K562 (cell line): ENCODE measurements around the gene ZNF213. TPM values are rescaled to one million over a fixed set of nuclear protein-coding genes. Genes with fewer than 3 reads are reported as not detected.
A peak's percentile ranks its signal among the peaks of the same experiment; 100 is the strongest.

Experiments used
- BRF2 ChIP-seq: IDR thresholded peaks from 3 replicates; pipeline ENCODE4 v1.6.1; 2011; ENCODE audit warnings: borderline replicate concordance, mild to moderate bottlenecking; ENCODE audit not compliant: insufficient read length, insufficient read depth
- CBFB ChIP-seq: sonication (generic); formaldehyde crosslinking; IDR thresholded peaks from 2 replicates; pipeline ENCODE4 v1.4.0; 2020; ENCODE audit warnings: mild to moderate bottlenecking, missing genetic modification reagents
- CBX5 ChIP-seq: IDR thresholded peaks from 2 replicates; pipeline ENCODE4 v1.6.1; 2014; ENCODE audit warnings: low read depth, borderline replicate concordance
- HBP1 ChIP-seq: fragments of 450-650 bp; formaldehyde crosslinking; IDR thresholded peaks from 2 replicates; pipeline ENCODE4 v1.4.0; 2022; ENCODE audit warnings: missing genetic modification characterization
- HDAC6 ChIP-seq: IDR thresholded peaks from 2 replicates; pipeline ENCODE4 v1.6.1; 2012; ENCODE audit warnings: low read depth, mild to moderate bottlenecking, control low read depth, inconsistent platforms, low read length, moderate library complexity
- JUND ChIP-seq, 2 experiments: IDR thresholded peaks; 2 replicates in 1 of 2; 3 replicates in 1 of 2; pipeline ENCODE4 v1.6.1; 2011; ENCODE audit warnings: borderline replicate concordance in 2 of 2, low read depth in 2 of 2, low read length in 2 of 2, improper control_type of control experiment in 1 of 2, missing biosample characterization in 1 of 2, missing genetic modification characterization in 1 of 2, missing genetic modification reagents in 1 of 2
- NR2C1 ChIP-seq, 2 experiments: fragments of 450-650 bp; IDR thresholded peaks; 2 replicates each; pipeline ENCODE4 v1.6.1; 2017; ENCODE audit warnings: mild to moderate bottlenecking in 2 of 2, antibody characterized with exemption in 1 of 2, inconsistent platforms in 1 of 2, missing compliant biosample characterization in 1 of 2, missing genetic modification characterization in 1 of 2
- TAL1 ChIP-seq: fragments of 450-650 bp; IDR thresholded peaks from 2 replicates; pipeline ENCODE4 v1.6.1; 2016; ENCODE audit warnings: mild to moderate bottlenecking
- TCF15 ChIP-seq: fragments of 250-450 bp; sonication (Bioruptor Pico); IDR thresholded peaks from 2 replicates; pipeline ENCODE4 v1.8.0; 2022; ENCODE audit warnings: moderate library complexity, mild to moderate bottlenecking, inconsistent platforms
- TEAD4 ChIP-seq, 2 experiments: sonication (generic) in 1 of 2; formaldehyde crosslinking in 1 of 2; IDR thresholded peaks; 2 replicates each; pipeline versions ENCODE4 v1.6.1 to v1.8.0; 2012 to 2022; ENCODE audit warnings: borderline replicate concordance in 1 of 2, inconsistent platforms in 1 of 2, low read length in 1 of 2, mild to moderate bottlenecking in 1 of 2, missing genetic modification reagents in 1 of 2
- ZNF407 ChIP-seq: fragments of 450-650 bp; IDR thresholded peaks from 2 replicates; pipeline ENCODE4 v1.6.1; 2016; ENCODE audit warnings: low read depth
- ZNF408 ChIP-seq: fragments of 250-450 bp; sonication (Bioruptor Pico); IDR thresholded peaks from 2 replicates; pipeline ENCODE4 v1.4.0; 2020; ENCODE audit warnings: low read depth, mild to moderate bottlenecking, moderate library complexity
- ZNF830 ChIP-seq: fragments of 250-450 bp; sonication (Bioruptor Pico); IDR thresholded peaks from 2 replicates; pipeline ENCODE4 v1.5.0; 2021; ENCODE audit warnings: mild to moderate bottlenecking
- polyA plus RNA-seq, 8 experiments: library from polyadenylated mRNA; depleted of rRNA in 4 of 8; stranded (reverse) in 5 of 8; unstranded in 3 of 8; fragments of >200 nt; fragmentation: Nextera tagmentation in 2 of 8; fragmentation: Illumina TruSeq in 1 of 8; extraction: Ambion mirVana in 2 of 8; extraction: Trizol in 1 of 8; gene quantifications; 2 replicates each; pipeline versions ENCODE4 v1.2.1 to v1.2.3, GENCODE V29; 2011 to 2014; ENCODE audit warnings: inconsistent platforms in 1 of 8, missing spikeins in 1 of 8
- total RNA-seq, 7 experiments: library from RNA; depleted of rRNA in 6 of 7; stranded (reverse); fragments of >200 nt in 6 of 7; fragmentation: Illumina TruSeq in 2 of 7; extraction: Trizol in 2 of 7; gene quantifications; 2 replicates each; pipeline versions ENCODE4 v1.2.1 to v1.2.3, GENCODE V29; 2011 to 2021; ENCODE audit warnings: low replicate concordance in 1 of 7

The ZNF213 gene
- total and polyA plus RNA-seq, 9 of the 15 experiments (the other 6 are each of a cell fraction or from before 2014, with no cell fraction given), result 0.49 to 10.0 (median 1.8) TPM

GRCh38 chr16:3157229-3158025 is 22.6 kb downstream of the ZNF213 start (continued):
- TF ChIP-seq ZNF407 (peak; percentile 66), ZNF830 (CRISPR knock-in tag) (no peak), BRF2 (no peak), CBFB (CRISPR knock-in tag) (no peak), CBX5 (no peak), JUND (IDR thresholded peaks at IDR 0.05; ENCODE audit: borderline replicate concordance, low read depth, low read length) (peak; percentile 25; the same call in 1 of the 2 replicates), JUND (tag; IDR thresholded peaks at IDR 0.05; ENCODE audit: borderline replicate concordance, low read depth, low read length) (no peak; the same call in 2 of the 3 replicates), ZNF408 (CRISPR knock-in tag) (no peak), HBP1 (0 out of 2 replicates have a peak, but pooled peaks have one; percentile 30), TAL1 (no peak), TEAD4 (IDR thresholded peaks at IDR 0.05; ENCODE audit: low read length) (peak; percentile 71), TEAD4 (CRISPR knock-in tag; IDR thresholded peaks at IDR 0.05; ENCODE audit: borderline replicate concordance) (no peak), HDAC6 (no peak), TCF15 (CRISPR knock-in tag) (no peak), NR2C1 (IDR thresholded peaks at IDR 0.05) (0 out of 2 replicates have a peak, but pooled peaks have one; percentile 22), NR2C1 (tag; IDR thresholded peaks at IDR 0.05) (no peak)
